HuH-7.5 (cell line): ENCODE data around the gene B3GAT3.
A peak's percentile ranks its signal among the peaks of the same experiment; 100 is the strongest.
"Not testable (repeated sequence)": the region's sequence is repeated elsewhere in the genome, so short reads cannot be mapped to it uniquely, and the experiment has no call there.

Experiments
- DNase-seq: peaks from one replicate; pipeline ENCODE4 v3.0.0; 2011; ENCODE audit warnings: low spot score

The B3GAT3 gene

DNA sequence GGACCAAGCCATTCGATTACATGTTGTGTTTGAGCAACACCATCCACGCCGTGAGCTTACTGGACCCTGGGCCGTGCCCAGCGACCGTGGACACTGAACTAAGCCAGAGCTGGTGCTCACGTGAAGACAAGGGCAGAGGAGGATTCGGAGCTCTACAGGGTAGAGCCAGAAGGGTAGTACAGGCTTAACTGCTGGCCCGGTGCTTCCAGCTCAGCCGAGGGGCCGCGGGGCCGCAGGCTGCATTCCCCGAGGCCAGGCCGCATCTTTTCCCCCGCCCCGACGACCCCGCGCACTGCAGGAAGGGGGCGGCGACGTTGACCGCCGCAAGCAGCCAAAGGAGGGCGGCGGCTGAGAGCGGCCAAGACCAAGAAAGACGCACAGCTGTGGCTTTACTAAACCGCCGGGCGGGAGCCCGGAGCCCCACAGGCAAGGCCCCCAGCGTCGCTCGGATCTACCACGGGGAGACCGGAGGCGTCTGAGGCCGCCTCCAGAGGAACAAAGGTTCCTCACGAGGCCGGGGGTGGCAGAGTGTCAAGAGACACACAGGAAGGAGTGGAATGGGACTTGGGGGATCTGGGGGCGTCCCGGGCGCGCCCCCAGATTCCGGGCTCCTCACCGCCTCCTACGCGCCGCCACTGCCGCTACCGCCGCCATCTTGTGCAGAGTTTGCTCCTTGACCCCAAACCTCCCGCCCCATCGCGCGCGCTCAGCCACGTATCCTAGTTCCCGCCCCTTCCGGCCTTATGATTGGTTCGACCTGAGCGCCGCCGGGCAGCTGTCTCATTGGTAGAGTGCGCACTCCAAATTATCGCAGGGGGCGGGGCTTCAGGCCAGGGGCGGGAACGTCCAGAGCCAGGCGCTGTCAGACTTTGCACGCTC is 24.4 kb upstream of the B3GAT3 start, which contains the start of gene GANAB:
Gene GANAB, minus strand, starts transcription at position 668 of the 879 bp plus-strand sequence. Its CDS starts 14 bp downstream, at position 654.
- DNase-seq, result peak; percentile 99

DNA sequence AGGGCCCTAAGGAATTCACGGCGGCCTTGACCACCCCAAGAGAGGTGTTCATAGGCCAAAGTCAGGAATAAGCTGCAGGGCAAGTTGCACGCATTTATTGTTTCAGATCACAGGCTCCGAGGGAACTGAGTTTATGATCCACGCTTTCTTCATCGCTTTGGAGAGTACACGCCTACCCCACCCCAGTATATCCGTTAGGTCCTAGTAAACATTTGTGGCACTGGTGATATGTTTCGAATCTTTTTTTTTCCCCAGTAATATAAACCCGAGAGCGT is 23.8 kb upstream of the B3GAT3 start:
- DNase-seq, result no peak

DNA sequence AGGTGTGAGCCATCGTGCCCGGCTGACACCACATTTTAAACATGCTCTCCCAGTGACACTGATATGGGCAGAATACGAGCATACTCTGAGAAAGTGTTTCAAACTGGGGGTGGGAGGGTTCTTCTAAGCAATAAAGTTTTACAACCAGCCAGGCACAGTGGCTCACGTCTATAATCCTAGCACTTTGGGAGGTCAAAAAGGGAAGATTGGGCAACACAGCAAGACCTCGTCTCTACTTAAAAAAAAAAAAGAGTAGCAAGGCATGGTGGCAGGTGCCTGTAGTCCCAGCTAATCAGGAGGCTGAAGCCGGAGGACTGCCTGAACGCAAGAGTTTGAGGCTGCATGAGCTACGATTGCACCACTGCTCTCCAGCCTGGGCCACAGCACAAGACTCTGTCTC is 22.4 kb upstream of the B3GAT3 start:
- DNase-seq, result no peak

DNA sequence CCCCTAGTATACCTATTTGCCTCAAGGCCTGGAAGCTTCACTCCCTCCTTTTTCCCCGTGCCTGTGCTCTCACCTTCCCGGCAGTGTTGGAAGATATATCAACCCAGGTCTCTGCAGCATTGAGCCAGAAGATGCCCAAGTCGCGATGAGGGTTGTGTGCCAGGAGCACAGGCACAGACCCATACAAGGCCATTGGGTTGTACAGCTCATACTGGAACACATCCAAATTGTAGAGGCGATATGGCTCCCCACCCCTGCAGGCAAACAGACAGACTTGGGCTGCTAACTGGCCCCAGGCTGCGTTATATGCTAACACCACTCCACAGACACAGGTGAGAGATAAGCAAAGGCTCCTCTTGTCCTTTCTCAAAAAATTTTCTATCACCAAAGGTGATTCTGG is 10.7 kb upstream of the B3GAT3 start:
- no peak for DNase-seq

DNA sequence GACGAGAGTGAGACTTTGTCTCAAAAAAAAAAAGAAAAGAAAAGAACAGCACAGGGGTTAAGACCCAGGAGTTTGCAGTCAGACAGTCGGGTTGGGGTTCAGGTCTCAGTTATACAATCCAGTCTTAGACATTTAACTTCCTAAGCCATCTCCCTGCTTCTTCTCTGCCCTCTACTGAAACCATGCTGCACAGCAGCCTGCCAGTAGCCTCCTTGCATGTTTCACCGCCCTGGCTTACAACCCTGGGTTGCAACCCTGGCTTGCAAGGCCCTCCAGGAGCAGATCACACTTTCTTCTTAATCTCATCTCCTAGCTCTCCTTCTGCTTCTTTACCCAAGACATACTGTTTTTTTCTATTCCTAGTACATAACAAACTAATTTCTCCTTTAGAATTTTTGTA is 5.9 kb upstream of the B3GAT3 start:
- no peak for DNase-seq

- no peak for DNase-seq
Observed at GRCh38 chr11:62622476-62623089, 797 bp upstream of the B3GAT3 start.

DNA sequence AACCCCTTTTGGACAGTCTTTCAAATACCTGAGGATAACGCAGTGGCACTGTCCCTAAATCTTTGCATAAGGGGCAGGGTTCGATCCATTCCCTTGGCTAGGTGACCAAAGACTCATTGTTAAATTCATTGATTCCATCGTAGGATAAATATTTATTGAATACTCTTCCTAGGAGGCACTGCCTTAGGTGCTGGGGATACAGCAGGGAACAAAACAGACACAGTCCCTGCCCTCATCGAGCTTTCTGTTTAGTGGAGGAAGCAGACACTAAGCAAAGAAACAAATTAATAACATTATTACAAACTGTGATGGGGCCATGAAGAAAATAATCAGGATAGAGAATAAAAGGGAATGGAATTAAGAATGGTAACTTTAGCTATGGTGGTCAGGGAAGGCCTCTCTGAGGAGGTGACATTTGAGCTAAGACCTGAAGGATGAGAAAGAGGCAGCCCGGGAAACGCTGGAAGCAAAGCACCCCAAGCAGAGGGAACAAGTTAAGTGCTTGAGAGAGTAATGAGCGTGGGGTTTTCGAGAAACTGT is 689 bp downstream of the B3GAT3 start:
- DNase-seq, result no peak

GRCh38 chr11:62616957-62617356 is 4.8 kb downstream of the B3GAT3 start:
- not testable (repeated sequence) for DNase-seq

- no peak for DNase-seq
Observed at GRCh38 chr11:62615521-62615920, 6.3 kb downstream of the B3GAT3 start.

GRCh38 chr11:62614275-62614674 is 7.5 kb downstream of the B3GAT3 start:
- no peak for DNase-seq

- DNase-seq, result no peak
Observed at GRCh38 chr11:62613291-62613778, 8.5 kb downstream of the B3GAT3 start.

DNA sequence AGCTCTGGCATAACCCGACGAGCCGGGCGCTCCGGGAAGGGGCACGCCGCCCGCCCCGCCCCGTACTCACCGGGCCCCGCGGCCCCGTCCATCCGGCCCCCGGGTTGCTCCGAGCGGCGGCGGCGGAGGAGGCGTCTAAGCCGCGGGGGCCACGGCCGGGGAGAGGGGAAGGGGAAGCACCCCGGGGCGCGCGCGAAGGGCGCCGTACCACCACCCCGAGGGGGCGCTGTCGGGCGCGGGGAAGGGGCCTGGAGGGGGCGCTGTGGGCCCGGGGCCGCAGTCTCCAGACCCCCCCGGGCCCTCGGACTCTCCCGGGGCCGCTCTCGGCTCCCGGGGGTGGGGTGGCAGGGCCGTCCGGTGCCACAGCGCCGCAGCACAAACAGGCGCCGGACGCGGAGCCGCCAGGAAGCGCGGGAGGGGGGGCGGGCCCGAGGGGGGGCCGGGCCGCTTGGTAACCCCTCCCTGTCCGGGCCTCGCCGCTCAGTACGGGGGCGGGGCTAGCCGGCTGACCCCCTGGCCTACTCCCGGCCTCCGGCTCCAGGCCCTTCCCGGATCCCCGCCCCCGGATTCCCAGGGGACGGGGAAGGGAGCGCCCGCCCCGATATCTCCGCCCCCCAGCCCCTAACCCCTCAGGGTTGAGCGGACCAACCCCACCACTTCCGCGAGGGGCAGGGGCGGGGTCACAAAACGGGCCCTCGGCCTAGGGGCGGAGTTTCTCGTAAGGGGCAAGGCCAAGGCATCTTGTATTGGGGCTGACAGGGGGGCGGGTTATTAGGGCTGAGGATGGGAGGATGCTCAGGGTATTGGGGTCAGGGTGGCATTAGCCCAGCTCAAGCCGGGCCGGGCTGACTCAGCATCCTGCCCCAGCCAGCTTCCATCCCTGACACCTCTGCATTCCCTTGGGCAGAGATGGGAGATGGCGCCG is 9.2 kb downstream of the B3GAT3 start, which contains the start of the genes EML3 and ROM1:
Gene EML3, minus strand, starts transcription at position 410 of the 925 bp plus-strand sequence. Its CDS starts 318 bp downstream, at position 92.
Gene ROM1, plus strand, starts transcription at position 892 of the 925 bp plus-strand sequence. Its CDS starts 25 bp downstream, at position 917.
- DNase-seq, result peak; percentile 92

- peak; percentile 54 for DNase-seq
Observed at GRCh38 chr11:62611705-62612365, 10.0 kb downstream of the B3GAT3 start.

DNA sequence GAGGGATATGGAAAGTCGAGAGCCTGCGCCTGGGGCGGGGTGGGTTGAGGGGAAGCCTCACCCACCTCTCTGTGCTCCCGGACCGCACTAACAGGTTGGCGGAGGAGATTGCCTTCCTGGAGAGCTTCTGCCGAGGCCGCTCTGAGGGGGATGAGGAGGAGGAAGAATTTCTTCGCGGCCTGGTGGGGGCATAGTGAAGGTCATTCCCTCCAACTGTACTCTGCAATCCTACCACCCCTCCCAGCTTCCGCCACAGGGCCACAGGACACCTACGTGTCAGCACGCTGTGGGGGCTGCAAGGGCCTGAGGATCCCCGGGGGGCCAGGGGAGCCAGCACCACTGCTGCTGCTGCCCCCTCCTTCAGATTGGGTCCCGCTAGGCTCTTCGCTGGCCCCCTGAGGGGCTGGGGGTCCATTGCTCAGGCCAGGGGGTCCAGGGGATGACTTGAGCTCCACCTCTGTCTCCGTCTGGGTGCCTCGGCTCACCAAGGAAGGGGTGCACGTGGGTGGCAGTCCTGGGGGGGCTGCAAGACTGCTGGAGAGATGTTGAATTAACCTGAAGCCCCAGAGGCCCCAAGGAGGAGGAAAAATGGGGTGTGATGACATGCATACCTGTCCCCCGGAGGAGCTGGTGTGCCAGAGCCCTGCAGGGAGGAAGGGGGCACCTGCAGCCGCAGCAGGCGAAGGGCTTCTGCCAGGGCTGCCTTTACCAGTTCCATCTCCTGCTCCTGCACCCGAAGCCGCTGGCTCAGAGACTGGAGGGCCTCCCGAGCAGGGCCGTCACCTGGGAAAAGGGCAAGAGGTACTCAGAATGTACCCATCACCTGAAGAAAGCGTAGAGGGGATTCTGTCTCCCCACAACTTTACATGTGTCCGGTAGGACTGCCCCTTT is 10.7 kb downstream of the B3GAT3 start:
- no peak for DNase-seq

DNA sequence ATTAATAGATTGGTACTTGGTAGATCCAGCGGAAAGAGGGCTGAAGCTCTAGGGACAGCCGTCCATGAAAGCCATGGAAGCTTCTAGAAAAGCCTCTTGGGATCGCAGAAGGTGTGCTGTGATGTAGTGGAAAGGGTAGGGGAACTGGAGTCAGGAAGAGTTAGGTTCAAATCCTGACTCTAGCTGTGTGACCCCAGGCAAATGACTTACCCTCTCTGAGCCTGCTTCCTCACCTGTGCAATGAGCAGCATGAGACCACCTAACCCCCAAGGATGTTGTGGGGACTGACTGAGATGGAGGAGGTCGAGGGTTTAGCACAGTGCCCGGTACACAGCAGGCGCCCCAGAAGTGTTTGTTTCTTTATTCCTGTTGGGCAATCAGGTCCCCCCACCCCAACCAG is 11.4 kb downstream of the B3GAT3 start:
- no peak for DNase-seq

DNA sequence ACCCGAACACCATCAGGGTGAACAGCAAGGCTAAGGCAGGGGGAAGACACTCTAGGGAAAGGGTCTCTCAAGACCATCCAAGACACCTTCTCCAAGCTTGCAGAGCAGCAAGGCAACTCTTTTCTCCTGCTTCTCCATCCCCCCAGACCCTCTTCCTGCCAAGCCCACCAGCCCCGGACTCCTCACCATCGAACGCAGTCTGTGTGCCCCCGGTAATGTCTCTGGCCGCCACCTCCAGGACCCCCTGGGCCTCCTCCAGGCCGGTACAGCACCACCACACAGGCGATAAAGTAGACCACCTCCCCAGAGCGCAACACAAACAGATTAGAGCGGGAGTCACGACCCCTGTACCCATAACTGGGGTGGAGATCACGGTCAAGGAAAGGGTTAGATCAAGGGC is 13.0 kb downstream of the B3GAT3 start:
- DNase-seq, result no peak

- DNase-seq, result no peak
Observed at GRCh38 chr11:62607714-62608113, 14.1 kb downstream of the B3GAT3 start.

DNA sequence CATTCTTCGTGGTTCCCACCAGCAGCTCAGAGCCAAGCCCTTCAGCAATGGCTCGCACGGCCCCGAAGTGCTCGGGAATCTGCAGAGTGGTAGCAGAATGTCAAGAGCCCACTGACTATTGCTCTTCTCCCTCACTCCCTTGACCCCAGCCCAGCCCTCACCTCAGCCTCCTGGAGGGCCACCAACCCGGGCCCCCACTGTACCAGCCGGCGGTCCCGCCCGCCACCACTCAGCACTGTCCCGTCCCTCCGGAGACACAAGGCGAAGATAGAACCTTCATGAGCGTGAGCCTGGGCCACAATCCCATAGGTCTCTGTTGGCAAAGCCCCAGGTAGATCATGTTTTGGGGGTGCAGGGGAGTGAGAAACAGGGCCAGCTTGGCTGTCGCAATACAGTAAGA is 15.9 kb downstream of the B3GAT3 start:
- no peak for DNase-seq

GRCh38 chr11:62605467-62605866 is 16.3 kb downstream of the B3GAT3 start:
- DNase-seq, result no peak

- DNase-seq, result no peak
Observed at GRCh38 chr11:62604460-62605120, 17.2 kb downstream of the B3GAT3 start.
